ENCODE results near the gene HMOX2.

Gene HMOX2

DNA sequence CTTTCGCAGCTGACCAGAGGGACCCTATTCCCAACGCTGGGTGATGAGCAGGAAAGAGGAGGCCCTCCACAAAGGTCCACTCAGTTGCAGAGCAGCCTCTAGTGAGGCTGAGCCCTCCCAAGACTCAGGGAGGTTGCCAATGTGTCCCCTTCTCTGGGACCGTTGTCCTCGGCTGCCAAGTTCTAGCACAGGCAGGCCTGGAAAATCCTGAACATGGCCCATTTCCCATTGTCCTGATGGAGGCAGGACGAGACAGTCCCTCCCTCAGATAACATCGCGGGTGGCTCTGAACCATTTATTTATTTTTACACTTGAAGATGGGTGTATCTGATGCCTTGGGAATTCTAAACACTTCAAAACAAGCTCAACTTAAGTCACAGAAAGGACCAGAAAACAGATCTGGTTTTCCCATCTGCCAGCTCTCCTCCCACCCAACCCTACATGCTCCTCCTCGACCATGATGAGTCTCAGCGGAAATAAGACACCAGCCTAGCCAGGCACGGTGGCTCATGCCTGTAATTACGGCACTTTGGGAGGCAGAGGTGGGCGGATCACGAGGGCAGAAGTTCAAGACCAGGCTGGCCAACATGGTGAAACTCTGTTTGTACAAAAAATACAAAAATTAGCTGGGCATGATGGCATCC, 49.6 kb downstream of the HMOX2 start:
- no peak for DNase-seq

DNA sequence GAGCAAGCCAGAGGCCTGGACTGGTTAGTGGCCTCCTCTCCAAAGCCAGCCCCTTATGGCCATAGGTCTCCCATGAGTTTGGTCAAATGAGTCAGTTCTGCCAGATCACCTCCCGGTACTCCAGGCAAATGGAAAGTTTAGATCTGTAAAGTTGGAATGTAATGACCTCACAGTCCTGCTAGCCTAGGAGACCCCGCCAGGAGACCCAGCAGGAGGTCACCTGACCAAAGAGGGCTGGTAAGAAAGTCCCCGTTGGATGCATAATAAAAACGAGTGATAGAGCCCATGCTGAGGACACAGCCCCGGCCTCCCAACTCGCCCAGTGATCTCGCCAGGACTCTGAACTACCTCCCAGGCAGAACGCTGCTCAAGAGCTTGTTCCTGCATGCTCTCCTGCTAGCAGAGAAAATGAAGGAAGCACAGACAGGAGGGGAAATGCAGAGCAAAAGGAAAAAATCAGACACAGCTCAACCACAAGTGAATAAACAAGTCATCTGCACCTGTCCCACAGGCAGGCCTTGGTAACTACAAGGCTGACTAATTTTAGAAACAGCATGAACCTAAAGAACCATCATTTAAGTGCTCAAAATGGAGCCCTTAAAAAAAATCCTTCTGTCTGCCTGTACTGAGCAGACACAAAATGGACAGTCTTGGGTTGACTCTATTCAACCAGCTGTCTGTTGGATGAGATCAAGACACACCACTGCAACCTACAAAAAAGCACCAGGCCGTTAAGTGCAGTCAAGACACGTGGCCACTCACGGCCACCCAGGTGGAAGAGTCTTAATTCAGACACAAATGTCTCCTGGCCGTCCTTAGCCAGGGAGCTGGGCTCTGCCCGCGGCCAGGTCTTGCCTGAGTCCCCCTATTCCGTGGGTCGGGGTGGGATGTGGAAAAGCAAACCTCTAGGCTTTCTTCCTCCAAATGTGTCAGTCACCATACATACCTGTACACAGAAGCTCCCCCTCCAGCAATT, 53.2 kb downstream of the HMOX2 start:
- DNase-seq: no peak

DNA sequence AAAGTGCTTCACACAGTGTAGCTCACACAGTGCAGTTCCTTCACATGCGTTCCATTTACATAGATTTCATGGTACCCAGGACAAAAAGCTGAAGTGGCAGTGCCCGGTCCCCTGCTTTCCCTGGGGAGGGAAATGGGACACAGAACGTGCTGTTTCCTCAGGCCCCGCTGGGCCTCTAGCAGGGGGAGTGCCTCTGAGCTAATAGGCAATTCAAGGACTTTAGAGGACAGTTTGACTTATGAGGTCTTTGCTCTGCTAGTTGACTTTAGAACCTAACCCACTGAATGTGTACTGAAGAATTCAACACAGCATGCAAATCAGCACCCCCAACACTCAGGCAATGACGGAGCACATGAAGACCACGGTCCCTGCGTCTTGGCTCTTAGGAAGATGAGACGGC, 55.6 kb downstream of the HMOX2 start:
- no peak for DNase-seq

DNA sequence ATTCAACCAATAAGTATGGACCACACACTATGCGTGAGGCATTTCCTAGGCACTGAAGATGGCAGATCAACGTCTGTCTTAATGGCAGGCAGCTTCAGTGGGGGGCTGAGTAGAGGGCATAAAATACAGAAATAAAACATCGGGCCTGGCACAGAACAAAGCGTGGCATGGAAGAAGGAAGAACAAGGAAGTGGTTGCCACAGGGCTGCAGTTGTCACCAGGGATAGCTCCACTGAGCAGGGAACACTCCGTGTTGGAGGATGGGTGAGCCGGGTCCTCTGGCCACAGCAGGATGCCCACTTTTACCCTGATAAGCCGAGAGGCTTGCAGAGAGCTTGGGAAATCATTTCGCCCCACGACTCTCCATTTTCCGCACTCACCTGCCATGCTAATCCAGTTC, 56.0 kb downstream of the HMOX2 start:
- DNase-seq: no peak

DNA sequence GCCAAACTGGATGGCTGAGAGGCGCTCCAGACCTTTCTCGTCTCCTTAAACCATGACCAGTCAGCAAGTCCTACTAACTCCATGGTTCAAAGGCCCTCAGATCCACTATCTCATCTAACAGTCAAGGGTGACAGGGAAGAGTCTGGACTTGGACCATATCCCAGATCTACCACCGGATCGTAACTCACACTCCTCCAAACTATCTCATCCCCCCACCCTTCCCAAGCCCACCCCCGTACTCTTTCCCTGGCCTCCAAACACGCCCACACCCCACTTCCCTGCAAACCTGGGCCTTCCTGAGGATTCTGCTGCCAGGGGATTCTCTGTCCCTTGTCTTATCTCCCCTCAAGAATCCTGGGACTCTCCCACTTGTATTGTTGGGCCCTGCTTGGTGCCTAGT, 57.3 kb downstream of the HMOX2 start:
- DNase-seq: no peak

DNA sequence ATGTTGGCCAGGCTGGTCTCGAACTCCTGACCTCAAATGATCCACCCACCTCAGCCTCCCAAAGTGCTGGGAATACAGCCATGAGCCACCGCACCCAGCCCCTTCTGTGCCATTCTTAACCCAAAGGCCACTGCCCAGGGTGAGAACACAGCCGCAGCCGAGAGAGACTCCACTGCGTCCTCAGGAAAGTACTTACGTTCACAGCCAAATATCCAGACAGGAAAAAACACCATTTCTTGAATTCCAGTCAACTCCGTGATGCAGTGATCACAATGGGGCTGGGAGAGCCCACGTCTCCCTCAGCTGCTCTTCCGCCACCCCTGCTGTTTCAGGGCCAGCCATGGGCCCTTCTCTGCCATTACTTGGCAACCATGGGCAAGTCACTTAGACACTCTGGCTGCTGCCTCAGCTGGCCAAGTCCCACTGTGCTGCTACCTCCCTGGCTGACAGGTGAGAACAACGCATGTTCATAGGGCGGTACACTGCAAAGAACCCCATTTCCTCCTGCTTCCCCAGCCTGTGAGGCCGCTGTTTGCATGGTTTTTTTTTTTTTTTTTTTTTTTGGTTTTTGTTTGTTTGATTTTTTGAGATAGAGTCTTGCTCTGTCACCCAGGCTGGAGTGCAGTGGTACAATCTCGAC, 58.1 kb downstream of the HMOX2 start:
- DNase-seq: no peak

DNA sequence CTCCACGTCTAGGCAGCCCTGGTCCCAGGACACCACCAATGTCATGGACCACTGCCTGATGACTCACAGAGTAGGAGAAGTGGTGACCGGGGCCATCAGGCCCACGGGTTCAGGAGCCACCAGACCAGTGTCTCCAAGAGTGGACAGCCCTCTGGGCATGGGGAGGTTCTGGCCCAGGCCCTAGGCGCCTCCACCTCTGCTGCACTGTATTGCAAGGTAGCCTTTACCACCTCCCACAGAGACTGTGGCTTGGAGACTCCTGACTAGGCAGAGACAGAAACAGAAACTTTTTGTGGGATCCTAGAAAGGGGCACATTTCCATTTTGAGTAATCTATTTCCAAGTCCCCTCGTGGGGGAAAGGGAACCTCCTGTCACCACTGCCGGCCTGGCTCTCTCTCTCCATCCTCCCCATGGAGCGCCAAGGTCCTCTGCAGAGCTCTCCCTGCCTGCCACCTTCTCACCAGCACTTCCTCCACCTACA, 59.5 kb downstream of the HMOX2 start:
- DNase-seq: no peak

DNA sequence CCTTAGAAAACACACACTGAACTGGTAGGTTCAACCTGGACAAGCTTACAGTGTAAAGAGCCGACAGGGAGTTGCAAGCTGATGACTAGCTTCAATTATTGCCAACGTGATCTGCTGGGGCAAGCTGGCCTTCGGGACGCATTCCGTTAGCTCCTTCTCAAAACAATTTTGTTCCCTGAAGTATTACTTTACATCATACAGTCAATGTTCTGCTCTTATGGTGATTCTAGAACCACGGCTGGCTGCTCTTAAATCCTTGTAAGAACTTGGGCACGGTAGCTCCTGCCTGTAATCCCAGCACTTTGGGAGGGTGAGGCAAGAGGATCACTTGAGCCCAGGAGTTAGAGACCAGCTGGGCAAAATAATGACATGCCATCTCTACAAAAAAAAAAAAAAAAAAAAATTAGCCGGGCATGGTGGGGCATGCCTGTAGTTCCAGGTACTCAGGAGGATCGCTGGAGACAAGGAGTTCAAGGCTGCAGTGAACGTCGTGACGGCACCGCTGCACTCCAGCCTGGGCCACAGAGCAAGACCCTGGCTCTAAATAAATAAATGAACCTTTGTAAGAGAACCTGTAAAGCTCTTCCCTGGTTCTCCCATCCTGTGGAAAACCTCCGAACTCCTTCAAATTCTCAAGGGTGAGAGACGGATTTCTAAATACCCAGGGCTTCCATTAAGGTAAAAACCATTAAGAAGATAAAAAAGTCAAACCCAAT, 60.4 kb downstream of the HMOX2 start:
- no peak for DNase-seq

DNA sequence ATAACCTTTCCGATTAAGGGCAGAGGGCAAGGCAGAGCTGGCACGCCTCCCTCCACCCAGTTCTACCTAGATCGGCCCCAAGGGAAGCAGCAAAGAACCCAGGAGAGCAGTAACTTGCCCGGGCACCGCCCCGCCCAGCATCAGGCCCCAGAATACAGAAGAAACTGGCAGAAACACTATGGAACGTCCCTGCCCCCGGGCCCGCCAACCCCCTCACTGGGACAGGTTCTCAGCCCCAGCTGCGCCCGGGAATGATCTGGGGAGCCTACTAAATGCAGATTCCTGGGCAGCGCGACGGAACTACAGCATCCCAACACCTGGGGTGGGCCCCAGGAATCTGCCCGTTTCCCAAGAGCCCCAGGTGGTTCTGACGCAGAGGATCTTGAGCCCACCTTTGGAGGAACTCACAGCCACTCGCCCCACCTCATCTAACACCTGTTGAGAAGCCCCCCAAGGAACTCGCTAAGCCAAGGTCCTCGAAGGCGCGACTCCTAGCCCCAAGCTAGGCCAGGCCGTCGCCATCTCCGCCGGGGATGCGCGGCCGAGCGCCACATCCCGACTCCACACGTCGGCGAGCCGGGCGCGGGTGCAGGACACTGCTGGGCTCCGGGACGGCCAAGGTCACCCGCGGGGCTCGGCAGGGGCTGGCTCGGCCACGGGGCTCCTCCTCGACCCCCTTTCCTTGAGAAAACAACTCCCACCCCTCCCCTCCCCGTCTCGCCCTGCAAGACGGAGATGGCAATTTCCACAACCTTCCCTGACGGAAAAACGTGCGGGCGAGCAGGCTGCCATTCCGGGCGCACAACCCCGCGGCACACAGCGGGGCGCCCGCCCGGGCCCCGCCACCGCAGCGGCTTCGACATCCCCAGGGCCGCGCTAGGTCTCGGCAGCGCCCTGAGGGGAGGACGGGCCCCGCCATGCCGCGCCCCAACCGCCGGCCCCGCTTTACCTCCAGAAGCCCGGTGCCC, 61.5 kb downstream of the HMOX2 start:
- DNase-seq: no peak

DNA sequence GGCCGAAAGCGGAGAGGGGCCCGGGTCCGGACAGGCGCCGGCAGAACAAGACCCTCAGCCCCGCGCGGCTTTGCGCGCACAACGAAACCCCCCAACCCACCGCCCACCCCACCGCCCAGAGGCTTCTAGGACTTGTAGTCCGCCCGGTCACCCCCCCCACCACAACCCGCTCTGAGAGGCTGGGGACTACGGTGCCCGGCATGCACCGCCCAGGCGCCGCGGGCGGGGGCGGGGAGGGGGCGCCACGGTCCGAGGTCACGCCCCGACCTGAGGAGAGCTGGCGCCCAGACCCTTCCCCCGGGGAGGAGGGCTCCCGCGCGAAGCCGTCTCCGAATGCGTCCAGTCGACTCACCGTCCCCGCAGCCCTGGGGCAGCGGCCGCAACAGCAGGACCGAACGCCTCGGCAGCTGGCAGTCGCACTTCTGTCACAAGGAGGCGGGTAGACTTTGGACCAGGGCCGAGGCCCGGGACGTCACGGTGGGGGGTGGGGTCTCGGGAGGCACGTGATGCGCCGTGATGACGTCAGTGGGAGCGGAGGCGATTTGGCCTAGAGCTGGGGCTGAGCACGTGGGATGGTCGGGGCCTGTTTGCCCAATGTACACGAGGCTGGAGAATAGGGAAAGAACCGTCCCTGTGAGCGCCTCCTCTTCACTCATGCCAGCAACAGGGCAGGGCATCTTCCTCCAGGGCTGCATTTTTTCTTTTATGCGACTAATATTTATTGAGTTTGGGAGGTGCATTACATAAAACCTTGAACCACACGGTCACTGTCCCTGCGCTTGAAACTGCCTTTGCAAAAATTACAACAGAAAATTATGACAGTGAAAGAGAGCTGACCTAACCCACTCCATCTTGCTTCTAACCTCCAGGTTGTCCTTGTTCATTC, 62.4 kb downstream of the HMOX2 start, which contains the start of gene CDIP1:
CDIP1 (minus strand) TSS at position 424 of the 886 bp plus-strand sequence. CDS start 24,643 bp downstream, outside the sequence.
- DNase-seq: peak; percentile 67

DNA sequence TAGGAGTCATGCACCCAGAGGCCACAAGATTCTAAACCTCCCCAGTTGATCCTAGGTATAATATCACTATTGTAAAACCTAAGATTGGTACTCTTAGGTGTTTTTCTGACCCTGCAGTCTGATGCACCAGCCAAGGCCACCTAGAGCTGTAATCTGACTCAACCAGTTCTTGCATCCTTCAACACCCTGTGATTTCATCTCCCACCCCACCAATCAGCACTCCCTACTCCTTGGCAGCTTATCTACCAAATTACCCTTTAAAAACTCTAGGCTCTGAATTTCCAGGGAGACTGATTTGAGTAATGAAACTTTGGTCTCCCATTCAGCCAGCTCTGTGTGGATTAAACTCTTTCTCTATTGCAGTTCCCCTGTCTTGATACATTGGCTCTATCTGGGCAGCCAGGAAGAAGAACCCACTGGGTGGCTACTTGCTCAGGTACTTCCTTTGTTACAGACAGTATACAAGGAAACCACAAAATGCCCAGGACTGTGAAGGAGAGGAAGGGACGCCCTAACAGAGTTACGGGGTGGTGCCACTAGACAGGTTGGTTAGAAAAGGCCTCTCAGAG, 63.6 kb downstream of the HMOX2 start:
- no peak for DNase-seq

DNA sequence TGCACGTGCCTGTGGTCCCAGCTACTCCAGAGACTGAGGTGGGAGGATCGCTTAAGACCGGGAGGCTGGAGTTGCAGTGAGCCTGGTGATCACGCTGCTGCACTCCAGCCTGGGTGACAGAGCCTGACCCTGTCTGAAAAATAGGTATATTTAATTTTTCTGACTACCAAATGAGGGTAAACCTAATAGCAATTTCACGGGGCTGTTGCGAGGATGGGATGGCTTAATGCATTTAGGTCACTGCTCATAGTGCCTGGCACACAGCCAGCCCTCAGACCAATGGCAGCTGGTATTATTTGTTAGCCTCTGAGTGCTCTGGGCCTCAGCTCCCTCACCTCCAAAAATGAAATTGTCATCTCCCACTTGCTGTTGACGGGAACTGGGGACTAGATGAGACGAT, 68.3 kb downstream of the HMOX2 start:
- DNase-seq: no peak

DNA sequence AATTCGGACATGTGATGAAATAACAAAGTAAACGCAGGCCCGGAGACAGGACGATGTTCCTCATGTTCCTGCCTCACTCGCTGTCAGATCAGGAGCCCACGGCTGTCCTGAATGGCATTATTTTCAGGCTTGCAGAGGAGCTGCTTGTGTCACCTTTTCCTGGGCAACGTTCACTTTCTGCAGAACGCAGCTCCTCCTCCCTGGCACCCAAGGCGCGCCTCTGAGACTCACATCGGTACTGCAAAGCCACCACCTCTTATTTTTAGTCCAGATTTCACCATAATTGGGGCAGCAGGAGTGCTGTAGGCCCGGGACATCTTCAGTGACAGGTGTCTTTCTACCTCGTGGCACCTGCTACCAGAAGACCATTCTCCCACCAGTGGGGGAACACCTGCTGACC, 71.9 kb downstream of the HMOX2 start:
- DNase-seq: no peak

DNA sequence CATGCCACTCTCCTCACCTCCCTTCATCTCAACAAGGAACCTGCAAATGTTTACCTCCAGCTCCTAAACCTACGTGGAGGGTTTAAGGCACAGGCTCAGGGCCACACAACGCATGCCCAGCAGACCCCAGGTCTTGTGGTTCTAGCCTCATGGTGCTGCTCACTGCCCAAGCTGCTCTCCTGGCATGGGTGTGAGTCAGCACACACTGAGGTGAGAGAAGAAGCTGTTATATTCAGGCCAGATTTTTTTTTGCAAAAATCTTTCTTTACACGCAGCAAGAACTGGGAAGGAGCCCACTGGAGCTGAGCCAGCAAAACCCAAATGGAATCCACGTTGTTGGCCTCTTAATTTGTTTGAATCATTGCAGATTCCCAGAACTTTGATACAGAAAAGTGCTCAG, 74.4 kb downstream of the HMOX2 start:
- DNase-seq: no peak

DNA sequence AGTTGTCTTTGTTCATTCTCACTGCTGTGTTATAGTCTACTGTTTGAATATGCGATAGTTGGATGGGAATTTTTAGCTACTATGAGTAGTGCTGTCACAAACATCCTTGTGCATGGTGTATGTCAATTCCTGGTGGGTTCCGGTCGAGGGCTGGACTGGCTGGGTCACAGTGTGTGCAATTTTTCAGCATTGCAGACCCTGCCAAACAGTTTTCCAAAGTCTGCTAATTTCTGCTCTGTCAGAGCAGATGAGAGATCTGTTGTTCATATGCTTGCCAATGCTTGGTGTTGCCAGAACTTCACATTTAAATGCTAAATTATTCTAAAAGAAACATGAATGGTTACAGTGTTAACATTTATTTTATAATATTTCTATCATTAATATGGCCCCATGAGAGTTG, 76.3 kb downstream of the HMOX2 start:
- DNase-seq: no peak

DNA sequence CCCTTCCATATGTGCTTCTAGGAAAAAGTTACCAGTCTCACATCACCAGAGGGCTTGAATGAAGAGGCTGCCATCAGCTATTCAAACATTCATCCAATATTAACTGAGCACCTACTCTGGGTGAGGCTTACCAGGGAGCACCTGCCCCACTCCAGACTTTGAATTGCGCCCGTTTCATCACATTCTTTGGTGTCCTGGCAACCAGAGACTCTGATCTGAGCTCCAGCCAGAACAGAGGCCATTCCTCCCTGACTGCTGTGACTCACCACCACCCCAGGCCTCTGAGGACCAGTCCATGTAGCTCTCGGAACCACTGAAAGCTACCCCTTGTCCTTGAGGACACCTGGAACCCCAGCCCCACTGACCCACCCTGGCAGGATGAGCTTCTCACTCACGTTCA, 79.9 kb downstream of the HMOX2 start, which contains the start of gene C16orf96:
C16orf96 (plus strand) TSS at position 229 of the 400 bp plus-strand sequence; CDS start at position 379, 150 bp downstream.
- DNase-seq: no peak

DNA sequence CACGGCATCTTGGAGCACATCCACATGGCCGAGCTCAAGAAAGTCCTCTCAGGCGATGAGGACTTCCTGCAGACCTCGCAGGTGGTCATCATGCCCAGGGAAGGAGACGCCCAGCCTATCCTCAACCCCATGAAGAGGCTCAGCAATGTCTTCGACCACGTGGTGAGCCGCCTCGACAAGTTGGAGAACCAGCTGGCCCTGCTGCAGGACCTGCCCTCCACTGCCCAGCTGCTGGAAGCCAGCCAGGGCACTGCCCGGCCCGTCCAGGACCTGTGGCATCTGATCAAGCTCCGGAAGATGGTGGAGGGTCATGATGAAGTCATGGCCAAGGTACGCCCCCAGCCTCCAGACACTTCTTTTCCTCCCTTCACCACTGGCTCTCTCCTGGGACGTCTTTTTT, 80.4 kb downstream of the HMOX2 start:
- DNase-seq: no peak

DNA sequence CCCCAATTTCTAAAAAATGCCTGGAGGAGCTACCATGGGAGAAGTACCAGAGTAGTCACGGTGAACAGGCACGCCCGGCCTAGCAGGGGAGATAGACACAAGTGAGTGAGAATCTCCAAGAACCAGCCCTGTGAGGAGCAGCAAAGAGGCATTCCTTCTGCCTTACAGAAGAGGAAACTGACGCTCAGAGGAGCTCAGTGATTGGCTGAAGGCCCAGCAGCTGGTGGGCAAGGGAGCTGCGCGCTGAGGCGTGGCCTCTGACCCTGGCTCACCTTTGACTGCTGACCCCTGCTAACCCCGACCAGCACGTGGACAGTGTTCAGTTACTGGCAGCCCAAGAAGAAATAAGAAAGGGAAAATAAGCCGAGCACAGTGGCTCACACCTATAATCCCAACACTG, 81.8 kb downstream of the HMOX2 start:
- DNase-seq: no peak
